ENCODE data around the gene PSMD6. TPM values are rescaled to one million over a fixed set of nuclear protein-coding genes. Genes with fewer than 3 reads are reported as not detected.

Gene PSMD6
- total and polyA plus RNA-seq, 7 experiments from 2014 or later = 63.4 to 134 (median 89.2) TPM

- Histone ChIP-seq H3K36me3 (ENCODE audit: control insufficient read depth in 2 of 3, insufficient read depth in 3 of 3, low read length in 3 of 3) (peaks cover 43 to 92% (median 55%) of the 10 kb centered on the region in 3 experiments), H3K4me1 (ENCODE audit: control insufficient read depth in 2 of 2, insufficient read depth in 2 of 2, low read length in 2 of 2) (peaks cover 0 to 10% of the 10 kb centered on the region in 2 donors), H3K27me3 (ENCODE audit: control insufficient read depth in 2 of 2, insufficient read depth in 2 of 2, low read length in 2 of 2) (no peaks in the 10 kb centered on the region), H3K4me3 (ENCODE audit: low read length) (no peak overlapping the region), H3K9me3 (ENCODE audit: control insufficient read depth in 2 of 3, low read length in 3 of 3) (no peaks in the 10 kb centered on the region), H3K27ac (ENCODE audit: low read depth, low read length) (no peak overlapping the region)
- CTCF ChIA-PET = interaction anchor here (1.0 to 10.9 kb wide), 4 partner anchors 11 to 32 kb away, joined by 4 to 249 read pairs (median 59); partner anchors contain the start of gene PSMD6
- Mint-ChIP-seq H3K36me3 (peaks cover 16 to 66% (median 32%) of the 10 kb centered on the region in 5 donors), H3K27me3 (no peaks in the 10 kb centered on the region), H3K9me3 (no peaks in the 10 kb centered on the region), H3K4me1 (peaks cover 32 to 72% (median 55%) of the 10 kb centered on the region in 7 donors), H3K27ac (peak overlapping the region; percentile 48 to 91 (median 77)), H3K4me3 (no peak overlapping the region)
- intact Hi-C loops (cut with micrococcal nuclease) = no loop called here
- no peak for ATAC-seq
- no peak for DNase-seq
- POLR2A ChIA-PET = interaction anchor here (1.3 to 7.5 kb wide), 4 partner anchors 12 to 29 kb away, joined by 3 to 50 read pairs (median 4); no protein-coding TSS in a partner anchor
Measured at GRCh38 chr3:63990733-63991132, 32.6 kb downstream of the PSMD6 start.

GRCh38 chr3:63990204-63990603, 33.1 kb downstream of the PSMD6 start:
- H3K27me3 Mint-ChIP-seq = no peaks in the 10 kb centered on the region
- CTCF ChIA-PET = interaction anchor here (1.0 to 10.9 kb wide), 4 partner anchors 10 to 33 kb away, joined by 4 to 249 read pairs (median 59); partner anchors contain the start of gene PSMD6
- intact Hi-C loops (cut with micrococcal nuclease) = no loop called here
- H3K36me3 Mint-ChIP-seq = peaks cover 21 to 66% (median 32%) of the 10 kb centered on the region in 5 donors
- H3K9me3 Mint-ChIP-seq = no peaks in the 10 kb centered on the region
- H3K4me1 ChIP-seq (ENCODE audit: control insufficient read depth in 2 of 2, insufficient read depth in 2 of 2, low read length in 2 of 2) = peaks cover 0 to 8% of the 10 kb centered on the region in 2 donors
- no peak for DNase-seq
- peak overlapping the region in 8 of 9 donors; percentile 48 to 90 (median 73) for H3K27ac Mint-ChIP-seq
- peaks cover 45 to 92% (median 55%) of the 10 kb centered on the region in 3 experiments for H3K36me3 ChIP-seq (ENCODE audit: control insufficient read depth in 2 of 3, insufficient read depth in 3 of 3, low read length in 3 of 3)
- no peaks in the 10 kb centered on the region for H3K27me3 ChIP-seq (ENCODE audit: control insufficient read depth in 2 of 2, insufficient read depth in 2 of 2, low read length in 2 of 2)
- no peak overlapping the region for H3K4me3 ChIP-seq (ENCODE audit: low read length)
- H3K4me1 Mint-ChIP-seq = peaks cover 32 to 72% (median 55%) of the 10 kb centered on the region in 7 donors
- no peak for ATAC-seq
- H3K9me3 ChIP-seq (ENCODE audit: control insufficient read depth in 2 of 3, low read length in 3 of 3) = no peaks in the 10 kb centered on the region
- POLR2A ChIA-PET = interaction anchor here (0.8 to 7.5 kb wide), 4 partner anchors 13 to 60 kb away, joined by 3 to 50 read pairs (median 4); no protein-coding TSS in a partner anchor
- H3K4me3 Mint-ChIP-seq = no peak overlapping the region
- H3K27ac ChIP-seq (ENCODE audit: low read depth, low read length) = no peak overlapping the region

- Histone ChIP-seq H3K36me3 (ENCODE audit: control insufficient read depth in 2 of 3, insufficient read depth in 3 of 3, low read length in 3 of 3) (peaks cover 53 to 95% (median 65%) of the 10 kb centered on the region in 3 experiments), H3K27ac (ENCODE audit: low read depth, low read length) (peak overlapping the region; percentile 24), H3K27me3 (ENCODE audit: control insufficient read depth in 2 of 2, insufficient read depth in 2 of 2, low read length in 2 of 2) (no peaks in the 10 kb centered on the region), H3K4me3 (ENCODE audit: low read length) (no peak overlapping the region), H3K4me1 (ENCODE audit: control insufficient read depth in 2 of 2, insufficient read depth in 2 of 2, low read length in 2 of 2) (no peaks in the 10 kb centered on the region), H3K9me3 (ENCODE audit: control insufficient read depth in 2 of 3, low read length in 3 of 3) (no peaks in the 10 kb centered on the region)
- peaks cover 29 to 74% (median 35%) of the 10 kb centered on the region in 5 donors for H3K36me3 Mint-ChIP-seq
- intact Hi-C loops (cut with micrococcal nuclease) = no loop called here
- no peaks in the 10 kb centered on the region for H3K9me3 Mint-ChIP-seq
- no peak for ATAC-seq
- H3K4me1 Mint-ChIP-seq = peaks cover 29 to 72% (median 55%) of the 10 kb centered on the region in 7 donors
- no peaks in the 10 kb centered on the region for H3K27me3 Mint-ChIP-seq
- no peak for DNase-seq
- no peak overlapping the region for H3K4me3 Mint-ChIP-seq
- peak overlapping the region; percentile 4 to 89 (median 72) for H3K27ac Mint-ChIP-seq
- POLR2A ChIA-PET = interaction anchor here (0.6 to 1.3 kb wide), 3 partner anchors 9 to 33 kb away, joined by 3 to 11 read pairs (median 3); no protein-coding TSS in a partner anchor
- CTCF ChIA-PET = interaction anchor here (10.9 kb wide), 1 partner anchor 23 kb away, joined by 249 read pairs; no protein-coding TSS in a partner anchor
Measured at GRCh38 chr3:63988943-63989342, 34.4 kb downstream of the PSMD6 start.

- peaks cover 55 to 92% (median 56%) of the 10 kb centered on the region in 3 experiments for H3K36me3 ChIP-seq (ENCODE audit: control insufficient read depth in 2 of 3, insufficient read depth in 3 of 3, low read length in 3 of 3)
- ATAC-seq (no peak), DNase-seq (no peak)
- H3K27me3 ChIP-seq (ENCODE audit: control insufficient read depth in 2 of 2, insufficient read depth in 2 of 2, low read length in 2 of 2) = no peaks in the 10 kb centered on the region
- Mint-ChIP-seq H3K9me3 (no peaks in the 10 kb centered on the region), H3K4me1 (peaks cover 32 to 72% (median 59%) of the 10 kb centered on the region in 7 donors), H3K36me3 (peaks cover 24 to 73% (median 45%) of the 10 kb centered on the region in 5 donors), H3K27me3 (no peaks in the 10 kb centered on the region), H3K27ac (peak overlapping the region in 8 of 9 donors; percentile 25 to 89 (median 72)), H3K4me3 (no peak overlapping the region)
- ChIA-PET POLR2A (interaction anchor here (12.7 kb wide), 1 partner anchor 17 kb away, joined by 234 read pairs; no protein-coding TSS in a partner anchor), CTCF (interaction anchor here (0.7 to 1.3 kb wide), 2 partner anchors 9 to 25 kb away, joined by 3 read pairs; no protein-coding TSS in a partner anchor)
- H3K4me1 ChIP-seq (ENCODE audit: control insufficient read depth in 2 of 2, insufficient read depth in 2 of 2, low read length in 2 of 2) = peaks cover 7 to 11% of the 10 kb centered on the region in 2 donors
- no peak overlapping the region for H3K4me3 ChIP-seq (ENCODE audit: low read length)
- H3K9me3 ChIP-seq (ENCODE audit: control insufficient read depth in 2 of 3, low read length in 3 of 3) = no peaks in the 10 kb centered on the region
- intact Hi-C loops (cut with micrococcal nuclease) = no loop called here
- no peak overlapping the region for H3K27ac ChIP-seq (ENCODE audit: low read depth, low read length)
Measured at GRCh38 chr3:63986831-63987230, 36.5 kb downstream of the PSMD6 start.

GRCh38 chr3:63986146-63986545, 37.1 kb downstream of the PSMD6 start:
- POLR2A ChIA-PET = interaction anchor here (12.7 kb wide), 1 partner anchor 17 kb away, joined by 234 read pairs; no protein-coding TSS in a partner anchor

GRCh38 chr3:63984391-63984790, 38.9 kb downstream of the PSMD6 start:
- POLR2A ChIA-PET = interaction anchor here (1.2 to 12.7 kb wide), 4 partner anchors 8 to 22 kb away, joined by 4 to 234 read pairs (median 4); no protein-coding TSS in a partner anchor
- H3K9me3 ChIP-seq (ENCODE audit: control insufficient read depth in 2 of 3, low read length in 3 of 3) = no peaks in the 10 kb centered on the region

More at GRCh38 chr3:63986146-63986545, 37.1 kb downstream of the PSMD6 start:
- no peak overlapping the region for H3K27ac ChIP-seq (ENCODE audit: low read depth, low read length)
- no peaks in the 10 kb centered on the region for H3K9me3 ChIP-seq (ENCODE audit: control insufficient read depth in 2 of 3, low read length in 3 of 3)
- no peak overlapping the region for H3K4me3 ChIP-seq (ENCODE audit: low read length)
- Mint-ChIP-seq H3K4me3 (no peak overlapping the region), H3K27me3 (no peaks in the 10 kb centered on the region), H3K9me3 (no peaks in the 10 kb centered on the region), H3K36me3 (peaks cover 24 to 70% (median 42%) of the 10 kb centered on the region in 5 donors), H3K4me1 (peaks cover 29 to 75% (median 64%) of the 10 kb centered on the region in 7 donors), H3K27ac (peak overlapping the region; percentile 62 to 89 (median 78))
- H3K36me3 ChIP-seq (ENCODE audit: control insufficient read depth in 2 of 3, insufficient read depth in 3 of 3, low read length in 3 of 3) = peaks cover 52 to 92% (median 54%) of the 10 kb centered on the region in 3 experiments
- intact Hi-C loops (cut with micrococcal nuclease) = no loop called here
- peaks cover 14 to 17% of the 10 kb centered on the region in 2 donors for H3K4me1 ChIP-seq (ENCODE audit: control insufficient read depth in 2 of 2, insufficient read depth in 2 of 2, low read length in 2 of 2)
- no peaks in the 10 kb centered on the region for H3K27me3 ChIP-seq (ENCODE audit: control insufficient read depth in 2 of 2, insufficient read depth in 2 of 2, low read length in 2 of 2)
- CTCF ChIA-PET = interaction anchor here (0.7 to 1.3 kb wide), 2 partner anchors 8 to 24 kb away, joined by 3 read pairs; no protein-coding TSS in a partner anchor
- DNase-seq (no peak), ATAC-seq (no peak)

More at GRCh38 chr3:63984391-63984790, 38.9 kb downstream of the PSMD6 start:
- ATAC-seq (no peak), DNase-seq (no peak)
- Mint-ChIP-seq H3K9me3 (no peaks in the 10 kb centered on the region), H3K36me3 (peaks cover 17 to 71% (median 43%) of the 10 kb centered on the region in 5 donors), H3K27ac (peak overlapping the region; percentile 8 to 89 (median 65)), H3K4me1 (peaks cover 36 to 85% (median 76%) of the 10 kb centered on the region in 7 donors), H3K27me3 (no peaks in the 10 kb centered on the region), H3K4me3 (peak overlapping the region in 2 of 10 donors; percentile 11 to 31)
- H3K4me3 ChIP-seq (ENCODE audit: low read length) = no peak overlapping the region
- intact Hi-C loops (cut with micrococcal nuclease) = no loop called here
- H3K27ac ChIP-seq (ENCODE audit: low read depth, low read length) = no peak overlapping the region
- H3K36me3 ChIP-seq (ENCODE audit: control insufficient read depth in 2 of 3, insufficient read depth in 3 of 3, low read length in 3 of 3) = peaks cover 40 to 86% (median 49%) of the 10 kb centered on the region in 3 experiments
- H3K4me1 ChIP-seq (ENCODE audit: control insufficient read depth in 2 of 2, insufficient read depth in 2 of 2, low read length in 2 of 2) = peaks cover 30 to 32% of the 10 kb centered on the region in 2 donors
- CTCF ChIA-PET = interaction anchor here (10.8 to 11.1 kb wide), 2 partner anchors 9 to 18 kb away, joined by 111 to 162 read pairs; no protein-coding TSS in a partner anchor
- H3K27me3 ChIP-seq (ENCODE audit: control insufficient read depth in 2 of 2, insufficient read depth in 2 of 2, low read length in 2 of 2) = no peaks in the 10 kb centered on the region

Data from naive thymus-derived CD4-positive, alpha-beta T cell (primary cell).